Right ventricle myocardium inferior (tissue), 1 donor: Measurements from ENCODE around the gene IFIT5. TPM values are rescaled to one million over a fixed set of nuclear protein-coding genes. Genes with fewer than 3 reads are reported as not detected.

Experiments
- ATAC-seq: fragments of 200-7000 bp; cut with Tn5 transposase; one replicate; pipeline ENCODE4 v1.9.1; 2020; ENCODE audit warnings: mild to moderate bottlenecking, moderate library complexity
- DNase-seq: peaks from one replicate; pipeline ENCODE4 v3.0.0; 2021; ENCODE audit errors: missing footprints
- intact Hi-C: fragments of 100-400 bp; cut with DNase I; formaldehyde crosslinking; loops from one replicate; pipeline ENCODE4 v1.11.0; 2022
- total RNA-seq: library from RNA; stranded (reverse); fragmentation: NEBNext Ultra II Directional; extraction: Animal tissue kit (Norgen Biotek cat#: 25700); gene quantifications from one replicate; pipeline ENCODE4 v1.2.1, GENCODE V29; 2021
- donor health status: DM: no; HTN: yes; CAD: no; lungs with severe emphysema.

IFIT5 gene
- total RNA-seq, 1 donor from 2014 or later: 8.2 TPM

DNA sequence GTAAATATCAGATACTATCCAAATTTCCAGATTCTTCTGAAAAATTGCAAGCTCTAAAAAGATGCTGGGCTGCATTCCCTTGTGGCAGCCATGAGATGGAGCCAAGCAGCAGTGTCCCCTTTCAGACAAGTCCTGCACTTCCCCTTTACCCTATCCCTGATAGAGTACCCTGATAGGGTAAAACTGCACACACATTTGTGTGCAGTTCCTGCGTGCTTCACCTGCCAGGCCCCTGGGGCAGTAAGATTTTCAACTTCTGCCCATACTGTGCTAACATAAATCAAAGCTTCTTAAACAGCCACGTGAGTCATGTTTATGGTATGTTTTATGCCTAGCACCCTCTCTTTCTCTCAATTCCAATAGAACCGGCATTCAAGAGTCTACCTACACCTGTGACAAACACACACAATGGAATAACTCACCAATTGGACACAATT, 52.2 kb downstream of the IFIT5 start:
- intact Hi-C loops: loop anchor here (5.0 kb wide), 2 partner anchors 39 to 86 kb away; no protein-coding TSS in a partner anchor
- DNase-seq: no peak
- ATAC-seq: peak; percentile 42

- DNase-seq: no peak
- intact Hi-C loops: loop anchor here (5.0 kb wide), 2 partner anchors 41 to 84 kb away; no protein-coding TSS in a partner anchor
- no peak for ATAC-seq
Measured at GRCh38 chr10:89468191-89468965, 54.0 kb downstream of the IFIT5 start.

DNA sequence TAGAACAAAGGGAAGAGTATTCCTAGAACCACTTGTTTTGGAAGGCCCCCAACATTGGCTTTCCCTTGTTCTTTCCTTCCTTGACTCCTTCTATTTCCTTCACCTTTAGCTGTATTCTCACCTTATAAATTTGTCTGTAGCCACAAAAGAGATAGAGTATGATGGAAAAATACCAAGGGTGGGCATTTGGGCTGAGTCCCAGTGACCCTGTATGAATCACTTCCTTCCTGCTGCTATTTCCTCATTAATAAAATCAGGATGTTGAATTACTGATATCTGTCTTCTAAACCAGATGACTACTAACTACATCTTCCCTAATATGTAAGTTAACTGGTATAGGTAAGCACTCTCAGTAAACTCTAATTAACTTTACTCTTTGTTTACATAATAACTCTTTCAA, 55.1 kb downstream of the IFIT5 start:
- intact Hi-C loops: loop anchor here (5.0 kb wide), 2 partner anchors 42 to 83 kb away; no protein-coding TSS in a partner anchor
- ATAC-seq: no peak
- no peak for DNase-seq

Other genes with a start within 250 kb of the IFIT5 start
- gene CH25H, start 207.3 kb upstream of the IFIT5 start, total RNA-seq: 0.14 TPM
- 19.3 TPM for gene LIPA, start 162.8 kb upstream of the IFIT5 start, total RNA-seq
- gene IFIT2, start 112.5 kb upstream of the IFIT5 start, total RNA-seq: 4.2 TPM
- 7.0 TPM for gene IFIT3, start 86.6 kb upstream of the IFIT5 start, total RNA-seq
- gene IFIT1B, start 36.5 kb upstream of the IFIT5 start, total RNA-seq: not detected
- 36.0 TPM for gene IFIT1, start 21.9 kb upstream of the IFIT5 start, total RNA-seq
- 1.1 TPM for gene SLC16A12, start 121.0 kb downstream of the IFIT5 start, total RNA-seq
- gene PANK1, start 230.7 kb downstream of the IFIT5 start, total RNA-seq: 19.0 TPM